Mesenchymal stem cell (in vitro differentiated cells and primary cell): ENCODE results near the gene CTDSP1.

ENCODE experiments used
- DNase-seq: peaks from one replicate; pipeline ENCODE4 v3.0.0-alpha.2; 2013
- H2AFZ ChIP-seq: one replicate; pipeline ENCODE4 v1.6.1; 2013; ENCODE audit warnings: low read depth, mild to moderate bottlenecking, control low read depth, inconsistent platforms, low read length, moderate library complexity
- H2AK5ac ChIP-seq: 2 replicates; pipeline ENCODE4 v1.6.1; 2013; ENCODE audit warnings: low read length, moderate library complexity, mild to moderate bottlenecking, inconsistent platforms; ENCODE audit not compliant: severe bottlenecking
- H2BK120ac ChIP-seq: one replicate; pipeline ENCODE4 v1.6.1; 2013; ENCODE audit warnings: low read depth, mild to moderate bottlenecking, inconsistent platforms, low read length, moderate library complexity
- H2BK12ac ChIP-seq, 2 experiments: one replicate each; pipeline ENCODE4 v1.6.1; 2013; ENCODE audit warnings: inconsistent platforms in 2 of 2, low read length in 2 of 2, mild to moderate bottlenecking in 2 of 2, moderate library complexity in 2 of 2, control low read depth in 1 of 2
- H2BK15ac ChIP-seq: one replicate; pipeline ENCODE4 v1.6.1; 2013; ENCODE audit warnings: mild to moderate bottlenecking, low read depth, inconsistent platforms; ENCODE audit not compliant: poor library complexity, severe bottlenecking
- H2BK5ac ChIP-seq: 2 replicates; pipeline ENCODE4 v1.6.1; 2013; ENCODE audit warnings: low read depth, mild to moderate bottlenecking, low read length, control low read depth, inconsistent platforms; ENCODE audit not compliant: poor library complexity, severe bottlenecking
- H3K14ac ChIP-seq, 2 experiments: one replicate each; pipeline ENCODE4 v1.6.1; 2013; ENCODE audit warnings: inconsistent platforms in 2 of 2, low read length in 2 of 2, control low read depth in 1 of 2, mild to moderate bottlenecking in 1 of 2, moderate library complexity in 1 of 2
- H3K18ac ChIP-seq, 2 experiments: one replicate each; pipeline ENCODE4 v1.6.1; 2013; ENCODE audit warnings: inconsistent platforms in 2 of 2, low read length in 2 of 2, control low read depth in 1 of 2, low read depth in 1 of 2, mild to moderate bottlenecking in 1 of 2
- H3K23ac ChIP-seq, 2 experiments: one replicate each; pipeline ENCODE4 v1.6.1; 2013; ENCODE audit warnings: inconsistent platforms in 2 of 2, low read length in 2 of 2, mild to moderate bottlenecking in 2 of 2, moderate library complexity in 2 of 2, control low read depth in 1 of 2
- H3K27ac ChIP-seq: 2 replicates; pipeline ENCODE4 v1.5.1; 2013; ENCODE audit warnings: mild to moderate bottlenecking, moderate library complexity, low read length, control low read depth, inconsistent platforms; ENCODE audit not compliant: poor library complexity, severe bottlenecking
- H3K27me3 ChIP-seq, 2 experiments: 2 replicates each; pipeline versions ENCODE4 v1.6.1 to v1.7.0; 2013; ENCODE audit warnings: low read length in 2 of 2, mild to moderate bottlenecking in 2 of 2, moderate library complexity in 2 of 2, control low read depth in 1 of 2, inconsistent platforms in 1 of 2; ENCODE audit not compliant: control insufficient read depth in 1 of 2, insufficient read depth in 1 of 2
- H3K36me3 ChIP-seq, 2 experiments: 2 replicates each; pipeline versions ENCODE4 v1.6.1 to v1.7.0; 2013; ENCODE audit warnings: low read length in 2 of 2, control low read depth in 1 of 2, inconsistent platforms in 1 of 2, low read depth in 1 of 2, mild to moderate bottlenecking in 1 of 2; ENCODE audit not compliant: insufficient read depth in 2 of 2, control insufficient read depth in 1 of 2
- H3K4ac ChIP-seq, 2 experiments: one replicate each; pipeline ENCODE4 v1.6.1; 2013; ENCODE audit warnings: inconsistent platforms in 2 of 2, low read length in 2 of 2, mild to moderate bottlenecking in 2 of 2, moderate library complexity in 2 of 2, control low read depth in 1 of 2, low read depth in 1 of 2
- H3K4me1 ChIP-seq: 2 replicates; pipeline ENCODE4 v1.6.1; 2013; ENCODE audit warnings: low read depth, low read length, control low read depth; ENCODE audit not compliant: control insufficient read depth, insufficient read depth
- H3K4me2 ChIP-seq: 2 replicates; pipeline ENCODE4 v1.6.1; 2013; ENCODE audit warnings: low read length, mild to moderate bottlenecking, inconsistent platforms; ENCODE audit not compliant: poor library complexity, severe bottlenecking
- H3K4me3 ChIP-seq, 2 experiments: 2 replicates each; pipeline versions ENCODE4 v1.5.1 to v1.7.0; 2013; ENCODE audit warnings: low read length in 2 of 2, mild to moderate bottlenecking in 2 of 2, control low read depth in 1 of 2, low read depth in 1 of 2; ENCODE audit not compliant: insufficient read depth in 1 of 2
- H3K79me1 ChIP-seq: replicated peaks from 2 replicates; pipeline ENCODE4 v1.6.1; 2013; ENCODE audit warnings: mild to moderate bottlenecking, control low read depth, low read length, inconsistent platforms; ENCODE audit not compliant: poor library complexity, severe bottlenecking
- H3K9ac ChIP-seq: 2 replicates; pipeline ENCODE4 v1.7.0; 2013; ENCODE audit warnings: mild to moderate bottlenecking, low read length, moderate library complexity
- H3K9me3 ChIP-seq: 2 replicates; pipeline ENCODE4 v1.7.0; 2013; ENCODE audit warnings: mild to moderate bottlenecking, low read length; ENCODE audit not compliant: control insufficient read depth
- H4K8ac ChIP-seq: one replicate; pipeline ENCODE4 v1.6.1; 2013; ENCODE audit warnings: inconsistent platforms, mild to moderate bottlenecking, low read length, moderate library complexity
- H4K91ac ChIP-seq: one replicate; pipeline ENCODE4 v1.6.1; 2013; ENCODE audit warnings: mild to moderate bottlenecking, low read length, inconsistent platforms
- whole genome bisulfite sequencing: methylation state at CpG from one replicate; pipeline ENCODE4 v1.1.7; 2013; ENCODE audit warnings: mixed read lengths; 5-methylcytosine and 5-hydroxymethylcytosine counted together

CTDSP1 gene

DNA sequence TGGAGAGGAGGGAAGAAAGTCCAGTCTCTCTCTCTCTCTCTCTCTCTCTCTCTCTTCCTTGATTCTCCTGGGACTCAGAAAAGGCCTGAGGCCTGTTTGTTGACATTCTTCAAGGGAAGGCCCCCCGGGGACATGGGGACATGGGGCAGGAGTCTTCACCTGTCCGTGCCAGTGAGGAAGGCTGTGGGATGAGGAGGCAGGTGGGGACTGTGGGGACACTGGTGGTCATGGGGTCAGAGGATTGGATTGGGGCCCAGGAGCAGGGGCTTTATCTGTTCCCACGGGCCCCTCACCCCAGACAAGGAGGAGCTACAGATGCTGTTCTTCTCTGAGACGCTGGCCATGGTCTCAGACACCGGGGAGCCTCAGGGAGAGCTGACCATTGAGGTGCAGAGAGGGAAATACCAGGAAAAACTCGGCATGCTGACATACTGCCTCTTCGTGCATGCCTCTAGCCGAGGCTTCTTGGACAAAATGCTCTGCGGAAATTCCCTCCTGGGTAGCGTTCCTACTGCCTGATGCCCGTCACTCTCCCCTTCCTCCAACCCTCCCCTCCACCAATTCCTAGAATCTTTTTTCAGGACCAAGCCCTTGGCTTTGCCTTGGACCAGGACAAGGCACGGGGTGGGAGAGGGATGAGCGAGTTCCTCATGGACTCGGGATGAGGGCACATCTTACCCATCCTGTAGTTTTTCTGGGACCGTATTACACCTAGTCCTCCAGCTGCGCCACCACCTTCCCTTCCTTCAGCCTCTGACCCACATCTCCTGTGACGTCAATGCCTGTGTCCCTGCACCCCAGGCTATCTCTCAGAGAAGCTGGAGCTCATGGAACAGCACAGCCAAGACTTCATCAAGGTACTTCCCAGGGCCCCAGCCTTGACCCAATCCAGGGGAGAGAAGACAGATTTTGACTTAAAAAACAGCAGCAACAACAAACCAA lies 42.2 kb upstream of the CTDSP1 start:
- Histone ChIP-seq H3K36me3 (no peaks in the 10 kb centered on the region), H2BK12ac (no peak overlapping the region), H4K91ac (peak overlapping the region; percentile 45), H2BK5ac (no peak overlapping the region), H3K4me1 (peaks cover 14% of the 10 kb centered on the region), H2AK5ac (no peak overlapping the region), H3K79me1 (no peaks in the 10 kb centered on the region), H3K27me3 (peaks cover 0 to 7% of the 10 kb centered on the region in 2 experiments), H4K8ac (no peak overlapping the region), H3K14ac (no peak overlapping the region), H3K9ac (peak overlapping the region; percentile 22), H3K4me2 (no peak overlapping the region), H2BK15ac (no peak overlapping the region), H2BK120ac (no peak overlapping the region), H3K4ac (no peak overlapping the region), H3K4me3 (no peak overlapping the region), H2AFZ (no peak overlapping the region), H3K23ac (peak overlapping the region in 1 of 2 experiments; percentile 32), H3K18ac (peak overlapping the region in 1 of 2 experiments; percentile 34), H3K9me3 (peaks cover 3% of the 10 kb centered on the region), H3K27ac (no peak overlapping the region)
- DNase-seq = no peak
- 74% methylated on average over 17 of the region's 17 CpGs for WGBS

DNA sequence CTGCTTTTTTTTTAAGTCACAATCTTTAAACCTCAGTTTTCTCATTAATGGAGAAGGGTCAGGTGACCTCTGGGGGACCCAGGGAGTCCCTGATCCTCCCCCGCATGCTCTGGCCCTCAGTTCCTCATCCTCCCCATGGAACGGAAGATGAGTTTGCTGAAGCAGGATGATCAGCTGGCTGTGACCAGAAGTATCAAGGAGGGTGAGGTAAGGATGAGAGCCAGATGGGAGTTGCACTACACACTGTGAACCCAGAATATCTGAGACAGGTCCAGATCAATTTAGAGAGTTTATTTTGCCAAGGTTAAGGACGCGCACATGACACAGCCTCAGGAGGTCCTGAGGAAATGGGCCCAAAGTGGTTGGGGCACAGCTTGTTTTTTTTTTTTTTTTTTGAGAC lies 39.2 kb upstream of the CTDSP1 start:
- H3K14ac ChIP-seq = no peak overlapping the region
- no peaks in the 10 kb centered on the region for H3K79me1 ChIP-seq
- no peak overlapping the region for H2BK5ac ChIP-seq
- H3K23ac ChIP-seq = no peak overlapping the region
- no peak overlapping the region for H2BK15ac ChIP-seq
- WGBS = 93% methylated on average over 4 of the region's 4 CpGs
- no peak overlapping the region for H3K18ac ChIP-seq
- no peak overlapping the region for H3K9ac ChIP-seq
- no peak for DNase-seq
- no peak overlapping the region for H2BK12ac ChIP-seq
- no peaks in the 10 kb centered on the region for H3K9me3 ChIP-seq
- H3K4me2 ChIP-seq = no peak overlapping the region
- no peak overlapping the region for H2BK120ac ChIP-seq
- no peak overlapping the region for H2AFZ ChIP-seq
- no peak overlapping the region for H4K91ac ChIP-seq
- H3K4ac ChIP-seq = no peak overlapping the region
- H4K8ac ChIP-seq = no peak overlapping the region
- H3K27ac ChIP-seq = no peak overlapping the region
- H3K36me3 ChIP-seq = no peaks in the 10 kb centered on the region
- peaks cover 0 to 14% of the 10 kb centered on the region in 2 experiments for H3K27me3 ChIP-seq
- no peak overlapping the region for H3K4me3 ChIP-seq
- H3K4me1 ChIP-seq = peaks cover 14% of the 10 kb centered on the region
- H2AK5ac ChIP-seq = no peak overlapping the region

GRCh38 chr2:218362606-218363005 lies 37.1 kb upstream of the CTDSP1 start:
- no peak overlapping the region for H3K9ac ChIP-seq
- no peak overlapping the region for H3K4me3 ChIP-seq
- DNase-seq = no peak
- 94% methylated on average over 8 of the region's 8 CpGs for WGBS
- no peak overlapping the region for H3K14ac ChIP-seq
- no peaks in the 10 kb centered on the region for H3K79me1 ChIP-seq
- H3K23ac ChIP-seq = no peak overlapping the region
- no peak overlapping the region for H3K27ac ChIP-seq
- H2BK12ac ChIP-seq = no peak overlapping the region
- H3K27me3 ChIP-seq = peaks cover 4 to 8% of the 10 kb centered on the region in 2 experiments
- no peak overlapping the region for H4K8ac ChIP-seq
- no peak overlapping the region for H3K18ac ChIP-seq
- no peak overlapping the region for H2BK120ac ChIP-seq
- no peak overlapping the region for H2AK5ac ChIP-seq
- H3K36me3 ChIP-seq = no peaks in the 10 kb centered on the region
- H2BK5ac ChIP-seq = no peak overlapping the region
- peaks cover 7% of the 10 kb centered on the region for H3K4me1 ChIP-seq
- H4K91ac ChIP-seq = no peak overlapping the region
- H3K4ac ChIP-seq = no peak overlapping the region
- peaks cover 5% of the 10 kb centered on the region for H3K9me3 ChIP-seq
- no peak overlapping the region for H2BK15ac ChIP-seq
- no peak overlapping the region for H2AFZ ChIP-seq
- no peak overlapping the region for H3K4me2 ChIP-seq

GRCh38 chr2:218363736-218364135 lies 35.9 kb upstream of the CTDSP1 start:
- no peaks in the 10 kb centered on the region for H3K79me1 ChIP-seq
- H3K4ac ChIP-seq = no peak overlapping the region
- no peak overlapping the region for H2AK5ac ChIP-seq
- no peak overlapping the region for H3K4me2 ChIP-seq
- DNase-seq = no peak
- peaks cover 5% of the 10 kb centered on the region for H3K9me3 ChIP-seq
- no peaks in the 10 kb centered on the region for H3K36me3 ChIP-seq
- 100% methylated on average over 2 of the region's 3 CpGs for WGBS
- no peak overlapping the region for H4K91ac ChIP-seq
- H3K27me3 ChIP-seq = peaks cover 6 to 8% of the 10 kb centered on the region in 2 experiments
- no peak overlapping the region for H3K14ac ChIP-seq
- no peak overlapping the region for H4K8ac ChIP-seq
- no peak overlapping the region for H3K27ac ChIP-seq
- H3K9ac ChIP-seq = no peak overlapping the region
- no peak overlapping the region for H2BK120ac ChIP-seq
- no peak overlapping the region for H2AFZ ChIP-seq
- no peak overlapping the region for H3K23ac ChIP-seq
- no peak overlapping the region for H3K18ac ChIP-seq
- no peak overlapping the region for H2BK12ac ChIP-seq
- peaks cover 7% of the 10 kb centered on the region for H3K4me1 ChIP-seq
- no peak overlapping the region for H3K4me3 ChIP-seq
- H2BK15ac ChIP-seq = no peak overlapping the region
- no peak overlapping the region for H2BK5ac ChIP-seq
